GM19351 (cell line): ENCODE measurements around the gene ZFYVE9.
"Not testable (repeated sequence)": the region's sequence is repeated elsewhere in the genome, so short reads cannot be mapped to it uniquely, and the experiment has no call there.

Experiments used
- ATAC-seq: cut with Tn5 transposase; IDR thresholded peaks from one replicate; pipeline ENCODE4 v1.9.1; 2021; ENCODE audit warnings: mild to moderate bottlenecking, moderate library complexity; ENCODE audit not compliant: unreplicated experiment

Gene ZFYVE9

GRCh38 chr1:52365071-52365745, 223.3 kb downstream of the ZFYVE9 start:
- ATAC-seq = no peak

GRCh38 chr1:52365746-52366516, 224.0 kb downstream of the ZFYVE9 start, which contains the start of gene CC2D1B:
TSS of gene CC2D1B (minus strand) at chr1:52366205. CDS start at chr1:52364620, 1,585 bp downstream.
- peak; percentile 92 for ATAC-seq

- ATAC-seq = peak; percentile 5
Observed at GRCh38 chr1:52366517-52366827, 224.6 kb downstream of the ZFYVE9 start.

- no peak for ATAC-seq
Observed at GRCh38 chr1:52367272-52367671, 225.4 kb downstream of the ZFYVE9 start.

- no peak for ATAC-seq
Observed at GRCh38 chr1:52368383-52369172, 226.7 kb downstream of the ZFYVE9 start.

- not testable (repeated sequence) for ATAC-seq
Observed at GRCh38 chr1:52369851-52370250, 228.0 kb downstream of the ZFYVE9 start.

- ATAC-seq = no peak
Observed at GRCh38 chr1:52385376-52385775, 243.5 kb downstream of the ZFYVE9 start.

- ATAC-seq = no peak
Observed at GRCh38 chr1:52386458-52386857, 244.6 kb downstream of the ZFYVE9 start.

- no peak for ATAC-seq
Observed at GRCh38 chr1:52393174-52393573, 251.3 kb downstream of the ZFYVE9 start.
